H1 (cell line): ENCODE results near the gene PYGL. TPM values are rescaled to one million over a fixed set of nuclear protein-coding genes. Genes with fewer than 3 reads are reported as not detected.
"Not testable (repeated sequence)": the region's sequence is repeated elsewhere in the genome, so short reads cannot be mapped to it uniquely, and the experiment has no call there.

Experiments
- CTCF ChIA-PET: fragments of 300-600 bp; sonication (Branson Sonifier 250); formaldehyde crosslinking; loops from one replicate; lab custom pipeline; 2021; ENCODE audit not compliant: partially characterized antibody; lab: Charles Lee
- POLR2A ChIA-PET: fragments of 300-600 bp; sonication (Branson Sonifier 250); formaldehyde crosslinking; loops from one replicate; lab custom pipeline; 2021; ENCODE audit warnings: inconsistent platforms; ENCODE audit not compliant: partially characterized antibody; lab: Charles Lee
- DNase-seq, 2 experiments: peaks; one replicate each; pipeline versions ENCODE4 v3.0.0 to v3.0.0-alpha.2; 2010 to 2022; ENCODE audit warnings: low spot score in 2 of 2, low read depth in 1 of 2, mixed read lengths in 1 of 2
- FAIRE-seq: peaks from 2 replicates; lab custom pipeline; 2011; peaks lifted over from hg19 to GRCh38; lab: Jason Lieb, UNC
- H2AFZ ChIP-seq: 2 replicates; pipeline ENCODE4 v1.8.1; 2012; ENCODE audit warnings: low read length, inconsistent platforms
- H2AK5ac ChIP-seq: 2 replicates; pipeline ENCODE4 v1.6.1; 2013; ENCODE audit warnings: low read depth, low read length
- H2BK120ac ChIP-seq: replicated peaks from 2 replicates; pipeline ENCODE3; 2013; ENCODE audit warnings: low read depth, low read length, inconsistent platforms
- H2BK12ac ChIP-seq: 2 replicates; pipeline ENCODE4 v1.6.1; 2013; ENCODE audit warnings: low read depth, low read length
- H2BK15ac ChIP-seq: 2 replicates; pipeline ENCODE4 v1.6.1; 2013; ENCODE audit warnings: low read length
- H2BK20ac ChIP-seq: 2 replicates; pipeline ENCODE4 v1.6.1; 2013; ENCODE audit warnings: low read length
- H2BK5ac ChIP-seq: 2 replicates; pipeline ENCODE4 v1.6.1; 2013; ENCODE audit warnings: low read depth, low read length
- H3K14ac ChIP-seq: 2 replicates; pipeline ENCODE4 v1.6.1; 2013; ENCODE audit warnings: inconsistent platforms; ENCODE audit not compliant: insufficient read length
- H3K18ac ChIP-seq: 2 replicates; pipeline ENCODE4 v1.6.1; 2013; ENCODE audit warnings: low read length; ENCODE audit errors: extremely low read depth
- H3K23ac ChIP-seq: 2 replicates; pipeline ENCODE4 v1.6.1; 2013; ENCODE audit warnings: inconsistent platforms; ENCODE audit not compliant: insufficient read length
- H3K23me2 ChIP-seq: 2 replicates; pipeline ENCODE4 v1.6.1; 2013; ENCODE audit warnings: low read depth, low read length
- H3K27ac ChIP-seq: 2 replicates; pipeline ENCODE4 v1.6.1; 2011; ENCODE audit warnings: low read depth, low read length, inconsistent platforms
- H3K27me3 ChIP-seq, 4 experiments: replicated peaks in 1 of 4; 1 replicate in 1 of 4; 2 replicates in 3 of 4; pipeline versions ENCODE4 v1.6.1 to v1.8.1; 2011 to 2013; ENCODE audit warnings: low read length in 3 of 4, mild to moderate bottlenecking in 3 of 4, inconsistent platforms in 2 of 4, mixed read lengths in 2 of 4, moderate library complexity in 1 of 4; ENCODE audit not compliant: control insufficient read depth in 3 of 4, insufficient read depth in 3 of 4; ENCODE audit errors: extremely low read depth in 1 of 4
- H3K36me3 ChIP-seq, 4 experiments: 2 replicates each; pipeline versions ENCODE4 v1.6.1 to v1.8.1; 2011 to 2013; ENCODE audit warnings: mild to moderate bottlenecking in 4 of 4, low read length in 3 of 4, moderate library complexity in 2 of 4, control low read depth in 1 of 4, inconsistent platforms in 1 of 4; ENCODE audit not compliant: insufficient read depth in 4 of 4, control insufficient read depth in 2 of 4
- H3K4ac ChIP-seq: replicated peaks from 2 replicates; pipeline ENCODE3; 2013; ENCODE audit warnings: low read length, low read depth, mixed read lengths, inconsistent platforms; ENCODE audit not compliant: insufficient read length
- H3K4me1 ChIP-seq, 4 experiments: replicated peaks in 1 of 4; 1 replicate in 1 of 4; 2 replicates in 3 of 4; pipeline versions ENCODE4 v1.6.1 to v1.8.1; 2011 to 2013; ENCODE audit warnings: low read length in 3 of 4, inconsistent platforms in 2 of 4, mixed read lengths in 1 of 4; ENCODE audit not compliant: insufficient read depth in 4 of 4, control insufficient read depth in 3 of 4
- H3K4me2 ChIP-seq, 2 experiments: 2 replicates each; pipeline versions ENCODE4 v1.6.1 to v1.8.1; 2011 to 2013; ENCODE audit warnings: low read depth in 2 of 2, low read length in 2 of 2, control low read depth in 1 of 2, inconsistent platforms in 1 of 2, mild to moderate bottlenecking in 1 of 2; ENCODE audit not compliant: insufficient read depth in 1 of 2
- H3K4me3 ChIP-seq, 4 experiments: fragments of 200-600, 300-600 bp in 1 of 4; sonication (generic), shearing (Covaris generic), sonication (Bioruptor Twin) in 1 of 4; 2 replicates each; pipeline versions ENCODE4 v1.5.1 to v1.8.1; 2011 to 2016; ENCODE audit warnings: low read length in 4 of 4, low read depth in 3 of 4, control low read depth in 2 of 4, inconsistent platforms in 2 of 4, mild to moderate bottlenecking in 2 of 4, mixed read lengths in 1 of 4, moderate library complexity in 1 of 4; ENCODE audit not compliant: insufficient read depth in 2 of 4; ENCODE audit errors: extremely low read depth in 1 of 4
- H3K56ac ChIP-seq: replicated peaks from 2 replicates; pipeline ENCODE3; 2013; ENCODE audit warnings: low read depth, mild to moderate bottlenecking, mixed read lengths, low read length, inconsistent platforms; ENCODE audit not compliant: insufficient read length
- H3K79me1 ChIP-seq: 2 replicates; pipeline ENCODE4 v1.6.1; 2013; ENCODE audit warnings: low read depth, low read length, control low read depth
- H3K79me2 ChIP-seq, 2 experiments: 2 replicates each; pipeline versions ENCODE4 v1.6.1 to v1.8.1; 2012 to 2013; ENCODE audit warnings: low read length in 2 of 2, mild to moderate bottlenecking in 2 of 2, inconsistent platforms in 1 of 2; ENCODE audit not compliant: insufficient read depth in 2 of 2, control insufficient read depth in 1 of 2
- H3K9ac ChIP-seq, 4 experiments: replicated peaks in 1 of 4; 1 replicate in 1 of 4; 2 replicates in 3 of 4; pipeline versions ENCODE4 v1.6.1 to v1.8.1; 2011 to 2013; ENCODE audit warnings: low read depth in 3 of 4, low read length in 3 of 4, control low read depth in 2 of 4, mild to moderate bottlenecking in 2 of 4, moderate library complexity in 2 of 4, inconsistent platforms in 1 of 4; ENCODE audit errors: extremely low read depth in 1 of 4
- H3K9me3 ChIP-seq, 2 experiments: 2 replicates each; pipeline versions ENCODE4 v1.6.1 to v1.8.1; 2012 to 2013; ENCODE audit warnings: mild to moderate bottlenecking in 2 of 2, moderate library complexity in 2 of 2, control low read depth in 1 of 2, inconsistent platforms in 1 of 2, low read depth in 1 of 2, low read length in 1 of 2, mixed read lengths in 1 of 2; ENCODE audit not compliant: insufficient read depth in 2 of 2
- H4K20me1 ChIP-seq, 2 experiments: replicated peaks in 1 of 2; 2 replicates each; pipeline versions ENCODE3 to v1.8.1; 2011 to 2013; ENCODE audit warnings: inconsistent platforms in 2 of 2, low read length in 2 of 2, mild to moderate bottlenecking in 1 of 2; ENCODE audit not compliant: insufficient read depth in 2 of 2, control insufficient read depth in 1 of 2
- H4K5ac ChIP-seq: 2 replicates; pipeline ENCODE4 v1.6.1; 2013; ENCODE audit warnings: low read length, low read depth, mixed read lengths, inconsistent platforms; ENCODE audit not compliant: insufficient read length
- H4K8ac ChIP-seq: 2 replicates; pipeline ENCODE4 v1.8.0; 2013; ENCODE audit warnings: mild to moderate bottlenecking, moderate library complexity, low read length, inconsistent platforms; ENCODE audit not compliant: insufficient read depth; ENCODE audit errors: extremely low read depth
- H4K91ac ChIP-seq: replicated peaks from 2 replicates; pipeline ENCODE3; 2013; ENCODE audit warnings: low read length, mixed read lengths, inconsistent platforms; ENCODE audit not compliant: insufficient read length
- WGBS, 2 experiments: shearing (Covaris generic) in 1 of 2; methylation state at CpG; one replicate each; pipeline versions ENCODE4 v1.1.6 to v1.1.7; 2013 to 2015; ENCODE audit warnings: low lambda C conversion rate in 2 of 2, mixed read lengths in 2 of 2, inconsistent platforms in 1 of 2, low coverage in 1 of 2, missing lambda C conversion rate in 1 of 2; ENCODE audit not compliant: insufficient replicate concordance in 2 of 2, insufficient coverage in 1 of 2, insufficient read length in 1 of 2; ENCODE audit errors: extremely low coverage in 1 of 2, missing lambda C conversion rate in 1 of 2; 5-methylcytosine and 5-hydroxymethylcytosine counted together
- polyA plus RNA-seq, 7 experiments: library from polyadenylated mRNA; depleted of rRNA in 3 of 7; stranded (reverse) in 5 of 7; unstranded in 2 of 7; fragments of >200 nt in 5 of 7; fragments of 200-250 nt in 2 of 7; gene quantifications; 1 replicate in 5 of 7; 2 replicates in 1 of 7; 4 replicates in 1 of 7; pipeline versions ENCODE4 v1.2.1 to v1.2.3, GENCODE V29; 2011 to 2013; ENCODE audit warnings: missing spikeins in 2 of 7, mixed read lengths in 2 of 7
- total RNA-seq: library from RNA; stranded (reverse); fragmentation: NEBNext Ultra II Directional; extraction: Animal tissue kit (Norgen Biotek cat#: 25700); gene quantifications from 2 replicates; pipeline ENCODE4 v1.2.1, GENCODE V29; 2021

The PYGL gene
- total and polyA plus RNA-seq, 2 of the 8 experiments (the other 6 are each of a cell fraction or from before 2014, with no cell fraction given) = 26.1 to 50.5 TPM

GRCh38 chr14:50956421-50956820 is 12.1 kb upstream of the PYGL start:
- H2BK12ac ChIP-seq, DNase-seq, H3K18ac ChIP-seq, H3K36me3 ChIP-seq, H4K20me1 ChIP-seq, H4K5ac ChIP-seq, H3K79me2 ChIP-seq, H2BK15ac ChIP-seq, H3K27ac ChIP-seq, H3K9me3 ChIP-seq, H3K9ac ChIP-seq, H3K4me1 ChIP-seq, POLR2A ChIA-PET, H2BK5ac ChIP-seq, H3K56ac ChIP-seq, H3K4me3 ChIP-seq, H3K23ac ChIP-seq, H3K4me2 ChIP-seq, H3K4ac ChIP-seq, H2BK20ac ChIP-seq, H3K79me1 ChIP-seq, H3K23me2 ChIP-seq, H3K27me3 ChIP-seq, H4K91ac ChIP-seq, H4K8ac ChIP-seq, H2AFZ ChIP-seq, FAIRE-seq, H2AK5ac ChIP-seq, H3K14ac ChIP-seq, H2BK120ac ChIP-seq: not testable (repeated sequence)
- CTCF ChIA-PET = interaction anchor here (1.2 to 2.3 kb wide), 3 partner anchors 14 to 262 kb away, joined by 5 to 6 read pairs (median 5); no protein-coding TSS in a partner anchor
- WGBS, 2 experiments = 88% methylated on average over 6 of the region's 32 CpGs; no CpG with 5 or more reads in 1 of the 2 experiments
